ENCODE measurements around the gene TAF5L. TPM values are rescaled to one million over a fixed set of nuclear protein-coding genes. Genes with fewer than 3 reads are reported as not detected.

TAF5L gene
- total and polyA plus RNA-seq, 9 donors = 7.6 to 19.8 (median 12.5) TPM

DNA sequence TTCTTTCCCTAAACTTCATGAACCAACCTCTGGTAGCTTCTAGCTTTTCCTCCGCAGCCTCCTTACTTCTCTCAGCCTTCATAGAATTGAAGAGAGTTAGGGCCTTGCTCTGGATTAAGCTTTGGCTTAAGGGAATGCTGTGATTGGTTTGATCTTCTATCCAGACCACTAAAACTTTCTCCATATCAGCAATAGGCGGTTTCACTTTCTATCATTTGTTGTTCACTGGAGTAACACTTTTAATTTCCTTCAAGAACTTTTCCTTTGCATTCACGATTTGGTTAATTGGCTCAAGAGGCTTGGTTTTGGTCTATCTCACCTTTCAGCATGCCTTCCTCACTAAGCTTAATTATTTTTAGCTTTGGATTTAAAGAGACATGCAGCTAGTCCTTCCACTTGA is 5.2 kb upstream of the TAF5L start:
- Histone ChIP-seq H3K36me3 (no peaks in the 10 kb centered on the region), H3K4me1 (ENCODE audit: insufficient read depth) (peaks cover 1% of the 10 kb centered on the region), H3K27ac (no peak overlapping the region), H3K4me3 (no peak overlapping the region), H3K27me3 (no peaks in the 10 kb centered on the region), H3K9me3 (no peaks in the 10 kb centered on the region)
- WGBS, 3 donors = 86% methylated on average over 3 of the region's 3 CpGs
- TF ChIP-seq EP300 (IDR thresholded peaks at IDR 0.05) = no peak
- TF ChIP-seq POLR2A (IDR thresholded peaks at IDR 0.05) = no peak
- TF ChIP-seq CTCF (IDR thresholded peaks at IDR 0.05) = no peak
- DNase-seq = no peak
- intact Hi-C loops (cut with DNase I) = no loop called here

DNA sequence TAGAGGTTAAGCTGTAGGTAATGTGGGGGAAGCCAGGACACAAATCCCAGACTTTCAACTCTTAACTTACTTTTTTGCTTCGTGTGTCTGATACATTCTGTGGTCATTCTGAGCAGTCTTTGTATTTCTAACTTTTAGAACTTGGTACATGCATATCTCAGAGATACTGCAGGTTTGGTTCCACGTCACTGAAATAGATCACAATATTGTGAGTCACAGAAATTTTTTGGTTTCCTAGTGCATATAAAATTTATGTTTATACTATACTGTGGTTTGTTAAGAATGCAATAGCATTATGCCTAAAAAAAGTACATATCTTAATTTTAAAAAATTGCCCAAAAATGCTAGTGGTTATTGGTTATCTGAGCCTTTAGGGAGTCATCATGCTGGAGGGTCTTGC is 3.3 kb upstream of the TAF5L start:
- Histone ChIP-seq H3K4me3 (no peak overlapping the region), H3K36me3 (no peaks in the 10 kb centered on the region), H3K27ac (no peak overlapping the region), H3K27me3 (no peaks in the 10 kb centered on the region), H3K4me1 (ENCODE audit: insufficient read depth) (peaks cover 5% of the 10 kb centered on the region), H3K9me3 (no peaks in the 10 kb centered on the region)
- no peak for DNase-seq
- 61 to 67% (median 63%) methylated on average over 2 of the region's 2 CpGs for whole genome bisulfite sequencing, 3 donors
- intact Hi-C loops (cut with DNase I) = loop anchor here in 3 of 4 donors (5.0 to 10.0 kb wide), 2 partner anchors 64 to 72 kb away; partner anchors contain the start of gene ABCB10 (in 2 of the 3)
- TF ChIP-seq EP300 (IDR thresholded peaks at IDR 0.05) (no peak), POLR2A (IDR thresholded peaks at IDR 0.05) (no peak), CTCF (IDR thresholded peaks at IDR 0.05) (no peak)

GRCh38 chr1:229627003-229627402 is 1.1 kb upstream of the TAF5L start:
- no peaks in the 10 kb centered on the region for H3K36me3 ChIP-seq
- intact Hi-C loops (cut with DNase I) = loop anchor here in 3 of 4 donors (5.0 to 10.0 kb wide), 2 partner anchors 62 to 70 kb away; partner anchors contain the start of gene ABCB10 (in 2 of the 3)
- peaks cover 10% of the 10 kb centered on the region for H3K4me1 ChIP-seq (ENCODE audit: insufficient read depth)
- no peak overlapping the region for H3K27ac ChIP-seq
- no peak for DNase-seq
- no peaks in the 10 kb centered on the region for H3K9me3 ChIP-seq
- no peaks in the 10 kb centered on the region for H3K27me3 ChIP-seq
- WGBS, 3 donors = 1 to 5% (median 1%) methylated on average over 4 of the region's 4 CpGs
- H3K4me3 ChIP-seq = peak overlapping the region; percentile 71
- no peak for TF ChIP-seq EP300 (IDR thresholded peaks at IDR 0.05)
- no peak for TF ChIP-seq CTCF (IDR thresholded peaks at IDR 0.05)
- no peak for TF ChIP-seq POLR2A (IDR thresholded peaks at IDR 0.05)

DNA sequence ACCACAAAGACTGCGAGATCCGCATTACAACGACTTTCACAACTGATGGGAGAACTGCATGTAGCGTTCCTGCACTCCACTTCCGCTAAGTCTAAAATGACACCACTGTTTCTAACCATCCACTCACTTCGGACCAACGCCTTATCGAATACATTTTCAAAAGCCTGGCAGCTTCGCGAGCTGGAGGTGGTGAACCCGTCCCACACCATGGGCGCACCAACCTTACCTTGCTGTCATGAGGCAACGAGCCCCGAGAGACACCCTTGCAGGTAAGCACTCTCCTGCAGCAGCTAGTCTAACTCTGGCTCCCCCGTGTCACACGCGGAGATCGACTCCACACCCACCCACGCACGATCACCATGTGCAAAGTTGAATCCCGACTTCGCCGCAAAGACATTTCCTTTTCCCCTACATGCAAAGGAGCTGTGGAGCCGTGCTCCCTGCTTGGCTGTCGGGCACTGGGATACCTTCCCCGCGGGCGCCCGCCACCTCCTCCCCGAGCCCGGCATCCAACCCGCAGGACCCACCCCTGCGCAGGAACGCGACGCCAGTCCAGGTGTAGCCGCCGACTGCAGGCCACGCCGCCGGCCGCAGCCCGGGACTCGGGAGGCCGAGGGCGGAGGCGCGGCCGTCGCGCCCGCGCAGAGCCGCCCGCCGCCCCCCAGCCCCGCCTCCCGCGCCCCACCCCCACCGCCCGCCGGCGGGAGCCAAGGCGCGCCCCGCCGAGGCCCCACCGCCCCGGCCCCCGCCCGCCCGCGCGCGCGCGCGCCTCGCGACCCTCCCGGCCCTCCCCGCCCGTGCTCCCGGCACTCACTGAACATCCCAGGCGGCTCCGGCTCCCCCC is 629 bp downstream of the TAF5L start:
- Histone ChIP-seq H3K36me3 (no peaks in the 10 kb centered on the region), H3K9me3 (no peaks in the 10 kb centered on the region), H3K27ac (peak overlapping the region; percentile 91 to 95), H3K27me3 (no peaks in the 10 kb centered on the region), H3K4me3 (peak overlapping the region; percentile 71), H3K4me1 (ENCODE audit: insufficient read depth) (peaks cover 10% of the 10 kb centered on the region)
- peak in 2 of 5 donors; percentile 33 to 65 for DNase-seq
- WGBS, 3 donors = 0 to 1% (median 0%) methylated on average over 33 to 84 of the region's 86 CpGs
- intact Hi-C loops (cut with DNase I) = loop anchor here in 3 of 4 donors (5.0 to 10.0 kb wide), 2 partner anchors 60 to 68 kb away; partner anchors contain the start of gene ABCB10 (in 2 of the 3)
- no peak for TF ChIP-seq CTCF (IDR thresholded peaks at IDR 0.05)
- TF ChIP-seq POLR2A (IDR thresholded peaks at IDR 0.05) = no peak
- TF ChIP-seq EP300 (IDR thresholded peaks at IDR 0.05) = no peak
